ENCODE measurements around the gene RYK.

The RYK gene

GRCh38 chr3:134274571-134274970 is 23.9 kb upstream of the RYK start:
- Histone ChIP-seq H3K27ac (ENCODE audit: extremely low read depth, low read depth, low read length) (no peak overlapping the region), H3K9me3 (ENCODE audit: control insufficient read depth, insufficient read depth, low read depth, low read length) (no peaks in the 10 kb centered on the region), H3K4me1 (ENCODE audit: control insufficient read depth, insufficient read depth, low read length) (no peaks in the 10 kb centered on the region), H3K4me3 (ENCODE audit: low read depth, low read length) (no peak overlapping the region), H3K36me3 (ENCODE audit: control insufficient read depth in 2 of 2, insufficient read depth in 1 of 2, low read length in 2 of 2) (no peaks in the 10 kb centered on the region)
- CTCF ChIA-PET: interaction anchor here (0.7 kb wide), 2 partner anchors 10 to 91 kb away, joined by 3 read pairs; no protein-coding TSS in a partner anchor
- POLR2A ChIA-PET: no interaction called here
- TF ChIP-seq ZNF513 (tag by site-specific recombination; IDR thresholded peaks at IDR 0.05): no peak
- TF ChIP-seq ZIC2 (tag by site-specific recombination; IDR thresholded peaks at IDR 0.05): no peak
- TF ChIP-seq HOXD13 (CRISPR knock-in tag; IDR thresholded peaks at IDR 0.05; ENCODE audit: borderline replicate concordance): no peak
- TF ChIP-seq INSM2 (tag by site-specific recombination; IDR thresholded peaks at IDR 0.05): no peak
- TF ChIP-seq KLF7 (tag by site-specific recombination; IDR thresholded peaks at IDR 0.05; ENCODE audit: borderline replicate concordance): no peak
- no peak for TF ChIP-seq ZNF221 (tag by site-specific recombination; IDR thresholded peaks at IDR 0.05; ENCODE audit: borderline replicate concordance)
- no peak for TF ChIP-seq ZNF530 (tag by site-specific recombination; IDR thresholded peaks at IDR 0.05; ENCODE audit: low read depth)
- no peak for TF ChIP-seq ZNF560 (tag by site-specific recombination; IDR thresholded peaks at IDR 0.05; ENCODE audit: borderline replicate concordance)
- no peak for TF ChIP-seq ZBTB11 (tag by site-specific recombination; conservative IDR thresholded peaks at IDR 0.05; ENCODE audit: low read depth)
- TF ChIP-seq ZNF555 (tag by site-specific recombination; conservative IDR thresholded peaks at IDR 0.05): no peak

GRCh38 chr3:134267996-134268395 is 17.3 kb upstream of the RYK start:
- ChIA-PET POLR2A (no interaction called here), CTCF (no interaction called here)
- no peak for TF ChIP-seq REST (tag by site-specific recombination; IDR thresholded peaks at IDR 0.05)
- no peak for TF ChIP-seq ZNF558 (tag by site-specific recombination; IDR thresholded peaks at IDR 0.05)
- no peak for TF ChIP-seq ZSCAN23 (tag by site-specific recombination; IDR thresholded peaks at IDR 0.05)
- TF ChIP-seq ZFP37 (tag by site-specific recombination; IDR thresholded peaks at IDR 0.05): no peak
- no peak for TF ChIP-seq ZNF214 (tag by site-specific recombination; IDR thresholded peaks at IDR 0.05; ENCODE audit: borderline replicate concordance)
- TF ChIP-seq ZNF112 (tag by site-specific recombination; IDR thresholded peaks at IDR 0.05): no peak
- TF ChIP-seq KLF16 (tag by site-specific recombination; IDR thresholded peaks at IDR 0.05): no peak
- TF ChIP-seq SETDB1 (IDR thresholded peaks at IDR 0.05; ENCODE audit: insufficient read length, low read length): no peak
- TF ChIP-seq ZXDB (tag by site-specific recombination; IDR thresholded peaks at IDR 0.05): no peak
- TF ChIP-seq ZNF776 (tag by site-specific recombination; IDR thresholded peaks at IDR 0.05; ENCODE audit: borderline replicate concordance): no peak
- no peak for TF ChIP-seq ZNF133 (tag by site-specific recombination; IDR thresholded peaks at IDR 0.05)
- TF ChIP-seq IKZF3 (tag by site-specific recombination; IDR thresholded peaks at IDR 0.05): no peak
- no peak for TF ChIP-seq ZFP69B (tag by site-specific recombination; IDR thresholded peaks at IDR 0.05)
- no peak for TF ChIP-seq ZNF837 (tag by site-specific recombination; IDR thresholded peaks at IDR 0.05)
- TF ChIP-seq AEBP2 (tag by site-specific recombination; IDR thresholded peaks at IDR 0.05; ENCODE audit: borderline replicate concordance): no peak

More at GRCh38 chr3:134267996-134268395, 17.3 kb upstream of the RYK start:
- H3K9me3 ChIP-seq (ENCODE audit: control insufficient read depth, insufficient read depth, low read depth, low read length): no peaks in the 10 kb centered on the region
- no peaks in the 10 kb centered on the region for H3K36me3 ChIP-seq (ENCODE audit: control insufficient read depth in 2 of 2, insufficient read depth in 1 of 2, low read length in 2 of 2)
- no peak overlapping the region for H3K4me3 ChIP-seq (ENCODE audit: low read depth, low read length)
- no peak overlapping the region for H3K27ac ChIP-seq (ENCODE audit: extremely low read depth, low read depth, low read length)
- no peaks in the 10 kb centered on the region for H3K4me1 ChIP-seq (ENCODE audit: control insufficient read depth, insufficient read depth, low read length)

Measured in HEK293 (cell line).